GM12872 (cell line): ENCODE measurements around the gene DDX24.

Experiments used
- TF ChIP-seq, protein P1 (sequence below): IDR thresholded peaks from 3 replicates; pipeline ENCODE4 v1.5.1; 2011; ENCODE audit warnings: low read depth, mild to moderate bottlenecking, low read length, moderate library complexity; ENCODE audit not compliant: insufficient read depth

Gene DDX24

GRCh38 chr14:94051779-94052178 is 29.2 kb downstream of the DDX24 start:
- TF ChIP-seq, protein P1, sequence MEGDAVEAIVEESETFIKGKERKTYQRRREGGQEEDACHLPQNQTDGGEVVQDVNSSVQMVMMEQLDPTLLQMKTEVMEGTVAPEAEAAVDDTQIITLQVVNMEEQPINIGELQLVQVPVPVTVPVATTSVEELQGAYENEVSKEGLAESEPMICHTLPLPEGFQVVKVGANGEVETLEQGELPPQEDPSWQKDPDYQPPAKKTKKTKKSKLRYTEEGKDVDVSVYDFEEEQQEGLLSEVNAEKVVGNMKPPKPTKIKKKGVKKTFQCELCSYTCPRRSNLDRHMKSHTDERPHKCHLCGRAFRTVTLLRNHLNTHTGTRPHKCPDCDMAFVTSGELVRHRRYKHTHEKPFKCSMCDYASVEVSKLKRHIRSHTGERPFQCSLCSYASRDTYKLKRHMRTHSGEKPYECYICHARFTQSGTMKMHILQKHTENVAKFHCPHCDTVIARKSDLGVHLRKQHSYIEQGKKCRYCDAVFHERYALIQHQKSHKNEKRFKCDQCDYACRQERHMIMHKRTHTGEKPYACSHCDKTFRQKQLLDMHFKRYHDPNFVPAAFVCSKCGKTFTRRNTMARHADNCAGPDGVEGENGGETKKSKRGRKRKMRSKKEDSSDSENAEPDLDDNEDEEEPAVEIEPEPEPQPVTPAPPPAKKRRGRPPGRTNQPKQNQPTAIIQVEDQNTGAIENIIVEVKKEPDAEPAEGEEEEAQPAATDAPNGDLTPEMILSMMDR = no peak

GRCh38 chr14:94051115-94051514 is 29.9 kb downstream of the DDX24 start:
- TF ChIP-seq, protein P1 = peak; percentile 20; the same call in 1 of the 3 replicates

GRCh38 chr14:94050231-94050880 is 30.6 kb downstream of the DDX24 start:
- TF ChIP-seq, protein P1 = no peak

GRCh38 chr14:94049625-94050023 is 31.4 kb downstream of the DDX24 start:
- TF ChIP-seq, protein P1 = no peak

DNA sequence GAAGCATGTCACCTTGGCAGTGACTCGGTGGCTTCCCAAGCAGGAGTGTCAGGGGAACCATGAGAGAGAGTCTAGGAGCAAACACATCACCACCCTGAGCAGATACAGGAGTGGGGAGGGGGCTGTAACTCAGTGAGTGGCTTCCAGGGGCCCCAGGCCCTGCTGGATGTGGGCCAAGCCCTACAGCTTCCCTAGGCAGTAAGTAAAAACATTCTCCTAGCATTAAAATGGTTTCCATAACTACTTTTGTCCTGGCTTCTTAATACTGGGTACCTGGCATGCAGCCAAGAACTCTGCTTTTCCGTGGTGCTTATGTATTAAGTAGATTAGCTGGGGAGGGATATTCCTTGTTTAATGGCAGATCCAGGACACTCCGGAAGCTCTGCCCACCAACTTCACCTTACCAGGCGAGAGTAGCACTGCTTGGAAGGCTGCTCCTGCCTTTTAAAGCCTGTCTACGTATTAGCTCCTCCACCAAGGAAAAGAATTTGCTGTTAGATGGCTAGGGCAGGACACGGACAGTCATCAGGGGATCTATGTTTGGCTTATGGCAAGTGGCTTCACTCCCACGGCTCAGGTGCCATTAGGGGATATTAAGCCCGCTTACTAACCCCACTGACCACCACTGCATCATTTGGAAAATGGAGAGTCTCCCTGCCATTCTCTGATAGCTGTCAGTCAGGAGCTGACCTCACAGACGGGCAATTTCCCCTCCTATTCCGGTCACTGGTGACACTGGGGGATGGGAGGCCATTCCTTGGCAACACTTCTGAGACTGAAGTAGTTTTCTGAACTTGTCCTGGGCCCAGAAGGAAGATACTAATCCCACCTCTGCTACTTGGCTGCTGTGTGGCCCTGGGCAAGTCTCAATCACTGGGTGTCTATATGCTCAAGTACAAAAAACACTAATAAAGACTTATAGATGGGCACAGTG is 32.0 kb downstream of the DDX24 start:
- TF ChIP-seq, protein P1 = no peak

DNA sequence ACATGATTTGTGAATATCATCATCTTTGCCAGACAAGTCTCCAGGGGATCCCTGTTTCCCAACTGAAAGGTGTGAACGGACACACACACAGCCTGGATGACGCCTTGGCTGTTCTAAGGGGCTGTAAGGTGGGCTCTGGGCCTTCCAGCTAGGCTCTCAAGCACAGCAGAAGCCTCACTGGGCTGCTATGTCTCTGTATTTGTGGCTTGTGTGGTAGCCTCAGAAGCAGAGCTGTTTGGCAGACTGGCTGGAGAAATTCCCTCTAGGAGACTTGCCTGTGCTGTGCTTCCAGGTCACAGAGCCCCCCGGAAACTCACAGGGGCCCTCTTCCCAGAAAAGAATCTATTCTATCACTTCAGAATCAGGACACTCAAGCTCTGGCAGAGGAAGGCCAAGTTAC is 33.4 kb downstream of the DDX24 start:
- TF ChIP-seq, protein P1 = no peak

DNA sequence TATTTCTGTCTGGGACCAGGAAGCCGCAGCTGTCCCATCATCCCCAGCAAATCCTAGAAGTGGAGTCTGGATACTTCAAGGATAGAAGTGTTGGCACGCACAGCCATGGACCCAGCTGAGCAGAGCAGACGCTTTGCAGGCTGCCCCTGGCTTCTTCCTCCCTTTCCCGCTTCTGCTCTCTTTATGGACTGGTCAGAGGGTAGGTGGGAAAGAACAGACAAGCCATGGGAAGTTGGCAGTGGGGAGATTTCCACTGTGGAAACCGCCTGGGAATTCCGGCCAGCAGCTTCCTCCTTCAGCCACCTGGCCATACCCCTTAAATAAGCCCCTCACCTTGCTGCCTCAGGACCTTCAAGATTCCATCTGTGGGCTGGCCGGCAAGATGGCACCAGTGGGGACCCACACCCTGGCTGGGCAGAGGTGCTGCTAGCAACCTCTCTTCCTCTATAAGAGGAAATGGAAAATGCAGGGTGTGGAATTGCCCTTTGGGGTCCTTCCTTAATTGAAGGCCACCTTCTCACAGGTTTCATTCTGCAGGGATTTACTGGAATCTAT is 34.2 kb downstream of the DDX24 start:
- TF ChIP-seq, protein P1 = no peak
